ENCODE results near the gene FASTKD2.
"Not testable (repeated sequence)": the region's sequence is repeated elsewhere in the genome, so short reads cannot be mapped to it uniquely, and the experiment has no call there.

The FASTKD2 gene

DNA sequence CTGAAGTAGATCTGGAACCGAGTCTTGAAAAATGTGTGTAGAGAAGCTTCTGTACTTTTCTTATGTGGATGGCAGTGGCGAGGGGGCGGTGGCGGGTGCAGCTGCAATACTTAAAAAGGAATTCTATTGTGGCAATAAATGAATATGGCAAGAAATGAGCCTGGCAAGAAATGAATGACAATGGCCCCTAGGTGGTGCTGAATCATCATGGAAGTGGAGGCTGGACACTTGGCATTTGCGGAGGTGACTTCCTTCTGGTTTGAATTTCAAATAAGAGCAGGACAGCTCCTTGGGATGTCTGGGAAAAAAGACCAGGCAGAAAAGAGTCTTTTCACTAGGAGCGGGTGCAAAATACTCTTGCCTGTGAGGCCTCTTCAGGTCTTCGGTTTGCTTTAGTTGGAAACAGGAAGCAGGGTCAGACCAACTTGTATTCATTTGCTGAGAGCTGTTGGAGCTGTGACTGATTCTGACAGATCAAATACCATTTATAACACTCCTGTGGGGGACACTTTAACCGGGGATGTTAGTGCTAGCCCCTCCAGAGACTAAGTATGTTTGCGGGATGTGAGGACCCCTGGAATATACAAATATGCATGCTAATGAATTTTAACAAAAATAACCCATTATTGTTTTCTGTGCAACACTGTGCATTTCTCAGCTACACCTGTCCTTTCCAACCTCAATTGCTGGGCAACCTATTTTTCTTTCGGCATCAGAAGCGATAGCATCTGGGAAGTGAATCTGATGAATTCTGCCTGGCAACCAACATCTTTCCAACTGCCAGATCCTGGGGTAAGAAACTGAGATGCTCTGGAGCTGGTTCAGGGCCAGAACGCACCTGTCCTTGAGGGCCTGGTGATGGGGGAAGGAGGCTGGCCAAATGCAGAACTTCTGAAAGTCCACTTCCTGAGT is 35.4 kb downstream of the FASTKD2 start:
- TF ChIP-seq CTCF (IDR thresholded peaks at IDR 0.05; ENCODE audit: borderline replicate concordance, control extremely low read depth, extremely low read depth, insufficient read depth, missing control alignments) = peak; percentile 63
- DNase-seq (ENCODE audit: low spot score) = peak; percentile 39
- in situ Hi-C loops (cut with MboI; ENCODE audit: low sequenced_read_pairs, unreplicated experiment) = no loop called here

DNA sequence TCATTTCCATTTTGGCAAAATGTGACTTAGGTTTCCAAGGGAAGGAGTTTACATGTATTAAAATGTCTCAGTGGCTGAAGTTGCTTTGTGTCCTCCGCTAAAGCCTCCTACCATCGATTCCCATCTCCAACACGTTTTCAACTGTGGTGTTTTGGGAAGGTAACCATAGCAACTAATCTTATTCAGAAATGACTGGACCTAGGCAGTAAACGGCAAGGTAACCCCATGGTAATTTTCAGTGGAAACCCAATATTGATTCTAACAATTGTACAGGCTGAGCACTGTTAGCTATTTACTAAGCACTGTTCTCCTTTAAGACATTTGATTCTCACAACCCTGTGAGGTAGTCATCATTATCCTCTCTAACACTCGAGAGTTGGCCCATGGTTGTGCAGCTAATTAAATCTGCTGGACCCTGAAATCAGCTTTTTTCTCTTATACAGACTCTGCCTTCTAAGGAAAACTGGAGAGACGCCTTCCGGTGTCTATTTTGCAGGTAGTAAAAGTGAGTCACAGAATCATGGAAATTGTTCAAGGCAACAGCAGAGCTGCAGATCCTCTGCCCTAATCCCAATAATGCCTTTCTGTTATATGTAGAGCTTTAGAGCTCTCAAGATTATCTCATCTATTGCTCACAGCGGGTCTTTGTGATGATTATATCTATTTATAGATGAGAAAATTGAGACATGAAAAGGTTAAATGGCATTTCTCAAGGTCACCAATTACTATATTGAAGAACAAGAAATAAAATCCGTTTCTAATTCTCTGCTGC is 36.2 kb downstream of the FASTKD2 start:
- DNase-seq (ENCODE audit: low spot score) = no peak
- TF ChIP-seq CTCF (IDR thresholded peaks at IDR 0.05; ENCODE audit: borderline replicate concordance, control extremely low read depth, extremely low read depth, insufficient read depth, missing control alignments) = no peak
- in situ Hi-C loops (cut with MboI; ENCODE audit: low sequenced_read_pairs, unreplicated experiment) = no loop called here

DNA sequence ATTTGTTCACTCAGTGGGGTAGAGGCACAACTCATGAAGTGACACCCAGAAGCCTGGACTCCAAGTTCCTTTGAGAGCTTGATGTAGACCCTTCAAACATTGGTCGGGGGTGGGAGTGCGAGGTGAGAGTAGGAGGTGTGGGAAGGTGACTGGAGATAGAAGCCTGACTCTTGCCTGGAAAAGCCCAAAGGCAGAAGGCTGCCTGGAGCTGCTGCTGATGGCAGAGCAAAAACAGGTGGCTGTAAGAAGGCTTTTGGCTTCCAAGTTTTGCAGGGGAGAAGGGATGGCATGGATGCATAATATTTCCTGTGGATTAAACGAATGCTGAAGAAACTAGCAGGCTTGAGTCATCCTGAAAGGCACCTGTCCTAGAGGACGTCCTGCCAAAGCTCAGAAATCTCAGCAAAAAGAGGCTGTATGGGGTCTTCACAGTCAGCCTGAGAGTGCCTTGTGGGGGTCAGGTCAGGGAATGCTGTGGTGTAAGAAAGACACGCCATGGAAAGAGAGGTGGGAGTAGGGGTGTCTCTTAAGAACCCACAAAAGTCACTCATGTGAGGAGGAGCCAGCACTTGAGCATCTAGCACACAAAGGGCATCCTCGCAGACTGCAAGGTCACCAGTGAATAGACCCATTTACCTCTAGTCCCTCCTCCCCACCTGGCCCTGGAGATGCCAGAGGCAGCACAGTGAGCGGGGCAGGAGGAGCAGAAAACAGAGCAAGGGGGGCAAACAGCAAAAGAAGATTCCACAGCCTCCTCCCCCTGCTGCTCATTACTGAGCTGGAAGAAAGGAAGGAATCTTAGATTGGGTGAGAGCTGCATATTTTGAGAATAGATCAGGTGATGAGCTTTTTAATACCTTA is 37.5 kb downstream of the FASTKD2 start:
- TF ChIP-seq CTCF (IDR thresholded peaks at IDR 0.05; ENCODE audit: borderline replicate concordance, control extremely low read depth, extremely low read depth, insufficient read depth, missing control alignments) = no peak
- in situ Hi-C loops (cut with MboI; ENCODE audit: low sequenced_read_pairs, unreplicated experiment) = no loop called here
- DNase-seq (ENCODE audit: low spot score) = no peak

GRCh38 chr2:206804326-206804725 is 38.9 kb downstream of the FASTKD2 start:
- no peak for TF ChIP-seq CTCF (IDR thresholded peaks at IDR 0.05; ENCODE audit: borderline replicate concordance, control extremely low read depth, extremely low read depth, insufficient read depth, missing control alignments)
- in situ Hi-C loops (cut with MboI; ENCODE audit: low sequenced_read_pairs, unreplicated experiment) = no loop called here
- DNase-seq (ENCODE audit: low spot score) = no peak

DNA sequence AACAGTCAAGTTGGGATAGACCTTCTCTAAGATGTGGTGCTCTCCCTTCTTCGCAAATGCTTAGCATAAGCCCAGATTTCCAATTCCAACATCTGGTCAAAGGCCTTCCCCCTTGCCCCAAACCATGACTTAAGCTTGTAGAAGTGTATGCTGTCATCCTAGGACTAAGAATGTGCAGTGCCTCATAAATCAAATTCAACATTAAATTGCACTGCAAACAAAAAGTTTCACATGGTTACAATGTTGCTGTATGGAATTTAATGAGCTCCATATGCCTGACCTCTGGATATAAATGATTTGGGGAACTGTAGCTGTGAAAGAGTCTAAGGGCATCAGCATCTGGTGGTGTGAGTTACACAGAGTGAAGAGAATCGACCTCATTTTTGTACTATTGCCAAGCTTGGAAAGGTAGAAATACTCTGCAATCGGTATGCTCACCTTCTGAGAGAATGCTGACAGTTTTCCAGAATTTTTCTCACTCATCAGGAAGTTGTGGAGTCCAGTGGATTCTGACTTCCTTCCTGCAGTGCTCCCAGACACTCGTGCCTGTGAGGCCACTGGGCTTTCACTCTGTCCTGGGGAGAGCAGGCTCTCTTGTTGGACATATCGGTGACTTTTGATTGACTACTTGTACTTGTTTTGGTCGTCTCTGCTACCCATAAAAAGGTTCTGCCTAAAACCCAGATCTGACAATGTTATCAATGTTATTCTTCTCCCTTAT is 40.6 kb downstream of the FASTKD2 start:
- no peak for DNase-seq (ENCODE audit: low spot score)
- TF ChIP-seq CTCF (IDR thresholded peaks at IDR 0.05; ENCODE audit: borderline replicate concordance, control extremely low read depth, extremely low read depth, insufficient read depth, missing control alignments) = no peak
- in situ Hi-C loops (cut with MboI; ENCODE audit: low sequenced_read_pairs, unreplicated experiment) = no loop called here

DNA sequence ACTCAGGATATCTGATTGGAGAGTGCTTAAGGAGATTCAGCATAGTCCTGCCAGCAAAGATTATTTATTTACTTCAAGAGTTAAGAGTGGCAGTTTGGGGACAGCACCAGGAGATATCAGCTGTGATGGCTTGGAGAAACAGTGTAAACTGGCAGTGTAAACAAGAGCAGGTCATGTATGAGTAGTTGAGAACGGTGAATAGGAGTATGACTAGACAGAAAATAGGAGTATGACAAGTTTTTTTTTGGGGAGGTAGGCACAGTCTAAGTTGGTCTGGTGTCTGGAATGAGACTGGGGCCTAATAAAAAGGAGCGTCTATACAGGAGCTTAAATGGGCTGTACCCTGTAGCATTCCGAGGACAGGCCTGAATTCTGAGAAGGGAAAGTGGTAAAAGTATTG is 42.2 kb downstream of the FASTKD2 start:
- DNase-seq (ENCODE audit: low spot score); in situ Hi-C loops (cut with MboI; ENCODE audit: low sequenced_read_pairs, unreplicated experiment): not testable (repeated sequence)

DNA sequence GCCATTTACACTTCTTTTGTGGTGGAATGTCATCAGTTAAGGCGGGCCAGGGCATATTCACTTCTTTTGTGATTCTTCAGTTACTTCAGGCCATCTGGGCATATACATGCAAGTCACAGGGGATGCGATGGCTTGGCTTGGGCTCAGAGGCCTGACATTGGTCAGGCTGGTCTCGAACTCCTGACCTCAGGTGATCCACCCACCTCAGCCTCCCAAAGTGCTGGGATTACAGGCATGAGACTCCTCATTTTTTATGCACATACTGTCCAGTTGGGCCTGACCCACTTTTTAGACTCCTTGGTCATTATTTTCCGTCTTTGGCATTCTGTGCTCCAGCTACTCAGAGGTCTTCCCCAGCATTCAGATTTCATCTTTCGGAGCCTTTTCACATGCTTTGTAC is 47.1 kb downstream of the FASTKD2 start:
- in situ Hi-C loops (cut with MboI; ENCODE audit: low sequenced_read_pairs, unreplicated experiment); DNase-seq (ENCODE audit: low spot score): not testable (repeated sequence)
